SK-N-MC (cell line): ENCODE results near the gene GAREM2.

ENCODE experiments used
- DNase-seq: peaks from one replicate; pipeline ENCODE4 v3.0.0-alpha.2; 2011; ENCODE audit warnings: low read depth, low spot score
- H3K27ac ChIP-seq: fragments of 200-600 bp; sonication (generic); 2 replicates; pipeline ENCODE4 v1.5.1; 2016; ENCODE audit warnings: mixed run types
- H3K36me3 ChIP-seq: fragments of 200-600 bp; sonication (generic); 2 replicates; pipeline ENCODE4 v1.6.1; 2017; ENCODE audit warnings: antibody characterized with exemption, low read length, mixed read lengths; ENCODE audit not compliant: insufficient read depth
- H3K4me3 ChIP-seq: fragments of 200-600 bp; sonication (generic); 2 replicates; pipeline ENCODE4 v1.5.1; 2016
- H3K9ac ChIP-seq: fragments of 200-600 bp; sonication (generic); 2 replicates; pipeline ENCODE4 v1.8.0; 2017; ENCODE audit warnings: mixed run types, mixed read lengths; ENCODE audit not compliant: insufficient read length
- H3K9me3 ChIP-seq: fragments of 200-600 bp; sonication (generic); 2 replicates; pipeline ENCODE4 v1.6.1; 2017; ENCODE audit warnings: low read depth, mild to moderate bottlenecking, antibody characterized with exemption, low read length, moderate library complexity, mixed read lengths
- EZH2 ChIP-seq: fragments of 200-600 bp; sonication (generic); IDR thresholded peaks from one replicate; pipeline ENCODE4 v1.6.1; 2017; ENCODE audit warnings: antibody characterized with exemption
- FOXP2 ChIP-seq: optimal IDR thresholded peaks from 2 replicates; pipeline ENCODE3; 2011; ENCODE audit warnings: mild to moderate bottlenecking, moderate library complexity; ENCODE audit not compliant: insufficient read depth; ENCODE audit errors: extremely low read length, control extremely low read depth
- POLR2AphosphoS5 ChIP-seq: IDR thresholded peaks from 2 replicates; pipeline ENCODE4 v1.6.1; 2012; ENCODE audit warnings: mild to moderate bottlenecking, low read depth, low read length, borderline replicate concordance

The GAREM2 gene

DNA sequence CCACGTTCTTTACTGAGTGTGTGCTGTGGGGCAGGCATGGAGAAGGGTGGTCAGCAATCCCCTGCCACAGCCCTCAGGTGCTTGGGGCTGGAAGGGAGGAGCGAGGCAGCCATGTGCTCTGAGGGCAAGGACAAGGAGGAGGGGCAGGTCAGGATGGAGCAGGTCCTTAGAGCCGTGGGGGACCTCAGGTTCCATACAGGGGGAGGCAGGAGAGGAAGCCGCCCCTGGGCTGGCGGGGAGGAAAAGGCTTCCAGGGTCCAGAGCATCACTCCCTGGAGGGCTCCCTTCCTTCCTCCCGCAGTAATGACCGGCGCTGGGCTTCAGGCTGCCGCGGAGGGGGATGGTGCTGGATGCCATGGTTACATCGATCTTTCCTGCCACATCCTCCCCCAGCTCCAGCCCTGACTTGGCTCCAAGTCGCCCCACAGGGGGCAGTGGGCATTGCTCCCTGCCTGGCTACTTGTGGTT is 6.6 kb downstream of the GAREM2 start:
- Histone ChIP-seq H3K4me3 (no peak overlapping the region), H3K9me3 (no peaks in the 10 kb centered on the region), H3K9ac (no peak overlapping the region), H3K27ac (no peak overlapping the region), H3K36me3 (peaks cover 5% of the 10 kb centered on the region; the same call in 1 of the 2 replicates)
- no peak for DNase-seq
- TF ChIP-seq POLR2AphosphoS5 (no peak), EZH2 (no peak), FOXP2 (no peak)

DNA sequence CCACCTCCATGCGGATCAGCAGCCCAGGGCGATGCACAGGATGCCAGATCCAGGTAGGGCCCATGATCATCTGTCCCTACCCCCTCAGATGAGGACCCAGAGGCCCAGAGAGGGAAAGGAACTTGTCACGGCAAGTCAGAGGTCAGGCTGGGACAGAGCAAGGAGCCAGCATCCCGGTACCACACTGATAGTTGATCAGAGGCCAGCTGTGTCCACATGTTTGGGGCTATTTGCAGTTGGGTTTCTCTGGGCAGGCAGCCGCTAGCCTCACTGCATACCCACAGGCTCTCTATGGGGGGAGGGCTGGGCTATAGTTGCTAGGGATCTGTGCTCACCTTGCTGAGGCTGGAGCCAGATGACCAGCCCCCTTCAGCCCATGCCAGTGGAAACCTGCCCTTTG is 9.6 kb downstream of the GAREM2 start:
- Histone ChIP-seq H3K9me3 (no peaks in the 10 kb centered on the region), H3K4me3 (no peak overlapping the region), H3K9ac (no peak overlapping the region), H3K36me3 (peaks cover under 1% of the 10 kb centered on the region; the same call in 1 of the 2 replicates), H3K27ac (no peak overlapping the region)
- DNase-seq = no peak
- TF ChIP-seq EZH2 (no peak), FOXP2 (no peak), POLR2AphosphoS5 (no peak)

DNA sequence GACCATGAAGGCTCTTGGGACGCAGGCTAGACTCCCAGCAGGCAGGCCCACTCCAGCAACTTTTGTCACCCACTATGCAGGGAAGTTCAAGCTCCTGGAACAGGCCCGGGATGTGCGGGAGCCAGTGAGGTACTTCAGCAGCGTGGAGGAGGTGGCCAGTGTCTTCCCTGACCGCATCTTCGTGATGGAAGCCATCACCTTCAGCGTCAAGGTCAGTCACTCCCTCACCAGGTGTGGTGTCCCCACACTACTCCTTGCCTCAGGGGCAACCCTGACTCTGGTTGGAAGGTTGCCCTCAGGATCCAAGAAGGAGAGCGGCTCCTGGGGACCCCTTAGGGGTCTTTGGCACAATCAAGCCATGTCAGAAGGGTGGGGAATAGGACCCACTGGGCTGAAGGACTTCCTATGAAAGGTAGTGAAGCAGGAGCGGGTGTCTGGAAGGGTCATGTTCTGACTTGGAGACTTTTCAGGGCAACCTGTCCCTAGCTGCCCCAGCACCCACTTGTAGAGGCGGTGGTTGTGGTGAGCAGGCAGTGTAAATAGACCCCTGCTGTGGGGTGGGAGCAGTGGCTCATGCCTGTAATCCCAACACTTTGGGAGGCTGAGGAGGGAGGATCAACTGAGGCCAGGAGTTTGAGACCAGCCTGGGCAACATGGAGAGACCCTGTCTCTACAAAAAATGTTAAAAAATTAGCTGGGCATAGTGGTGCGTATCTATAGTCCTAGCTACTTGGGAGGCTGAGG is 10.2 kb downstream of the GAREM2 start:
- no peak for TF ChIP-seq FOXP2
- TF ChIP-seq EZH2 = no peak
- no peak for TF ChIP-seq POLR2AphosphoS5
- Histone ChIP-seq H3K9me3 (no peaks in the 10 kb centered on the region), H3K27ac (no peak overlapping the region), H3K36me3 (no peaks in the 10 kb centered on the region; the same call in 1 of the 2 replicates), H3K4me3 (no peak overlapping the region), H3K9ac (no peak overlapping the region)
- DNase-seq = no peak

DNA sequence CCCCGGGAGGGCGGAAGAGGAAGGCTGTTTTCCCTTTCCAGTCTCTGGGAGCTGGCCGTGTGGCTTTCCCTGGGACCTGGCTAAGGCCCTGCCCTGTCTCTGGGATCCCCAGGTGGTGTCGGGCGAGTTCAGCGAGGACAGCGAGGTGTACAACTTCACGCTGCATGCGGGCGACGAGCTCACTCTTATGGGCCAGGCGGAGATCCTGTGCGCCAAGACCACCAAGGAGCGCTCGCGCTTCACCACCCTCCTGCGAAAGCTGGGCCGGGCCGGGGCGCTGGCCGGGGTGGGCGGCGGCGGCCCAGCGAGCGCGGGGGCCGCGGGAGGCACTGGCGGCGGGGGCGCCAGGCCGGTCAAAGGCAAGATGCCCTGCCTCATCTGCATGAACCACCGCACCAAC is 11.2 kb downstream of the GAREM2 start:
- no peaks in the 10 kb centered on the region for H3K9me3 ChIP-seq
- no peak overlapping the region for H3K27ac ChIP-seq
- no peak for TF ChIP-seq EZH2
- TF ChIP-seq POLR2AphosphoS5 = no peak
- no peak for TF ChIP-seq FOXP2
- no peak overlapping the region for H3K9ac ChIP-seq
- DNase-seq = no peak
- H3K4me3 ChIP-seq = no peak overlapping the region
- no peaks in the 10 kb centered on the region; the same call in 1 of the 2 replicates for H3K36me3 ChIP-seq

DNA sequence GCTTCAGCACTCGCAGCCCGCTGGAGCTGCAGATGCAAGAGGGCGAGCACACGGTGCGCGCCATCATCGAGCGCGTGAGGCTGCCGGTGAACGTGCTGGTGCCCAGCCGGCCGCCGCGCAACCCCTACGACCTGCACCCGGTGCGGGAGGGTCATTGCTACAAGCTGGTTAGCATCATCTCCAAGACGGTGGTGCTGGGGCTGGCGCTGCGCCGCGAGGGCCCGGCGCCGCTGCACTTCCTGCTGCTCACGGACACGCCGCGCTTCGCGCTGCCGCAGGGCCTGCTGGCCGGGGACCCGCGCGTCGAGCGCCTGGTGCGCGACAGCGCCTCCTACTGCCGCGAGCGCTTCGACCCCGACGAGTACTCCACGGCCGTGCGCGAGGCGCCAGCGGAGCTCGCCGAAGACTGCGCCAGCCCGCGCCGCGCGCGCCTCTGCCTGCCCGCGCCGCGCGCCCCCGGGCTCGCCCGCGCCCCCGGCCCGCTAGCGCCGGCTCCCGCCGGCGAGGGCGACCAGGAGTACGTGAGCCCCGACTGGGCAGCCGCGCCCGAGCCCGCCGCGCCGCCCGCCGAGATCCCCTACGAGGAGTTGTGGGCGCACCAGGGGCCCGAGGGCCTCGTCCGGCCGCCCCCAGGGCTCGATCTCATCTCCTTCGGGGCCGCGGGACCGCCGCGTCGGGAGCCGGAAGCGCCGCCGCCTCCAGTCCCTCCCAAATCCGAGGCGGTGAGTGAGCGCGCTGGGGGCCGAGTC is 11.8 kb downstream of the GAREM2 start:
- no peaks in the 10 kb centered on the region; the same call in 1 of the 2 replicates for H3K36me3 ChIP-seq
- H3K9me3 ChIP-seq = no peaks in the 10 kb centered on the region
- DNase-seq = no peak
- H3K27ac ChIP-seq = no peak overlapping the region
- H3K9ac ChIP-seq = peak overlapping the region; percentile 64
- TF ChIP-seq EZH2 (no peak), FOXP2 (no peak), POLR2AphosphoS5 (no peak)
- peak overlapping the region; percentile 65 for H3K4me3 ChIP-seq

DNA sequence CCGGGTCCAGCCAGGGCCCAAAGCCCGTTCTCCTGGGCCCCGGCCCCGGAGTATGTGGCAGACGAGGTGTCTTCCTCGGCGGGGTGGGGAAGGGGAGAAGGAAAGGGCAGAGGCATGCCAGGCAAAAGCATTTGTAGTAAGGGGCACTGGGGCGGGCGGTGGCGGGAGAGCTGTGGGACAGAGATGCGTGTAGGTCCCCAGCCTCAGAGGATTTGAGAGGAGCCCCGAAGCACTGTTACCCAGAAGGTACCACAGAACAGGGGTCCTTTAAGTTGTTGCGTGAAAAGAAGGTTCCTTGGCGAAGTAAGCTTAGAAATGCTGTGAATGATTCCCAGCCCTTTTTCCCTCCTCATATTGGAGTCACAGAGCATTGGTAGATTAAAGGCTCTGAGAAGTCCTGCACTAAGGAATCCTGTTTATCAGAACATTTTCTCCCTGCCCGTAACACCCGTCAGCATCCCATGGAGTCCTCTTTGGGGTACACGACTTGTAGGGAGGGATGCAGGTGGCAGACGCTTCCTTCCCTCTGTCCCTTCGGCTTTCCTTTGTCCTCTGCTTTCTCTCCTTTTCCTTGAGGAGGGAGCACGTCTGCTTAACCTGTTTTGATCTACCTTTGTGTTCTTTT is 12.5 kb downstream of the GAREM2 start:
- Histone ChIP-seq H3K9ac (peak overlapping the region; percentile 64), H3K9me3 (no peaks in the 10 kb centered on the region), H3K36me3 (peaks cover under 1% of the 10 kb centered on the region; the same call in 1 of the 2 replicates), H3K27ac (no peak overlapping the region), H3K4me3 (peak overlapping the region; percentile 65)
- DNase-seq = no peak
- TF ChIP-seq FOXP2 (no peak), POLR2AphosphoS5 (no peak), EZH2 (no peak)

DNA sequence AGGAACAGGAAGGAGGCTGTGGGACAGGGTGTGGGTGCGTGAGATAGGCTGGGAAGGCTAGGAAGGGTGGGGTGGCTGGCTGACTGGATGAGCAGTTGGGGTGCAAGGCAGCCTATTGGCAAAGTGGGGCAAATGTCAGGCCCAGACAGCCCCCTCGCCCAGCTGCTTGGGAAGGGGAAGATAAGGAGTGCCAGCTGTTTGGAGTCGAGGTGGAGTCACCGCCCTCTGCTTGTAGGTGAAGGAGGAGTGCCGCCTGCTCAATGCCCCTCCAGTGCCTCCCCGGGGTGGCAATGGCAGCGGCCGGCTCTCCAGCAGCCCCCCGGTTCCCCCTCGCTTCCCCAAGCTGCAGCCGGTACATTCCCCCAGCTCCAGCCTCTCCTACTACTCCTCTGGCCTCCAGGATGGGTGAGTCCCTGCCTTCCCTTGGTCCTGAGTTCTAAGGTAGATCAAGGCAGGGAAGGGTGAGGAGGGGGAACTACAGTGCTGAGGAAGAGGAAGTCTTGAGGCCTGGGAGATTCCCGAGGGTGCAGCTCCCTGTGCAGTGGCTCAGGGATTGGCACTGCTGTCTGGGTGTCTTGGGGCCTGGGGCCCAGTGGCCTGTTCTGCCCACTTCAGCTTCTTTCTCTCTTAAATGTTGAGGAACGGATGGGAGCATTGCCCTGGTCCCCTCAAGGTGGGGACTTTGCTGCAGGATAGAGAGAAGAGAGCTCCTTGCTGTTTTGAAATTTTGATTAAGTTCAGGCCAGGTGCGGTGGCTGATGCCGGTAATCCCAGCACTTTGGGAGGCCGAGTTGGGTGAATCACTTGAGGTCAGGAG is 13.3 kb downstream of the GAREM2 start:
- no peak overlapping the region for H3K9ac ChIP-seq
- H3K4me3 ChIP-seq = no peak overlapping the region
- TF ChIP-seq FOXP2 (no peak), EZH2 (no peak), POLR2AphosphoS5 (no peak)
- no peak for DNase-seq
- peaks cover 8% of the 10 kb centered on the region for H3K36me3 ChIP-seq
- H3K9me3 ChIP-seq = no peaks in the 10 kb centered on the region
- H3K27ac ChIP-seq = no peak overlapping the region
